Renal pelvis (tissue), 4 donors: ENCODE data around the gene COX10. TPM values are rescaled to one million over a fixed set of nuclear protein-coding genes. Genes with fewer than 3 reads are reported as not detected.
"Not testable (repeated sequence)": the region's sequence is repeated elsewhere in the genome, so short reads cannot be mapped to it uniquely, and the experiment has no call there.

Source experiments
- DNase-seq: peaks from one replicate; pipeline ENCODE4 v3.0.0-alpha.2; 2013
- polyA plus RNA-seq, 3 donors: library from polyadenylated mRNA; unstranded; fragments of 120-200 nt; gene quantifications; one replicate each; pipeline ENCODE4 v1.2.1, GENCODE V29; 2013; ENCODE audit not compliant: insufficient read length in 3 of 3

The COX10 gene
- polyA plus RNA-seq, 3 donors = 16.5 to 17.7 (median 17.5) TPM

DNA sequence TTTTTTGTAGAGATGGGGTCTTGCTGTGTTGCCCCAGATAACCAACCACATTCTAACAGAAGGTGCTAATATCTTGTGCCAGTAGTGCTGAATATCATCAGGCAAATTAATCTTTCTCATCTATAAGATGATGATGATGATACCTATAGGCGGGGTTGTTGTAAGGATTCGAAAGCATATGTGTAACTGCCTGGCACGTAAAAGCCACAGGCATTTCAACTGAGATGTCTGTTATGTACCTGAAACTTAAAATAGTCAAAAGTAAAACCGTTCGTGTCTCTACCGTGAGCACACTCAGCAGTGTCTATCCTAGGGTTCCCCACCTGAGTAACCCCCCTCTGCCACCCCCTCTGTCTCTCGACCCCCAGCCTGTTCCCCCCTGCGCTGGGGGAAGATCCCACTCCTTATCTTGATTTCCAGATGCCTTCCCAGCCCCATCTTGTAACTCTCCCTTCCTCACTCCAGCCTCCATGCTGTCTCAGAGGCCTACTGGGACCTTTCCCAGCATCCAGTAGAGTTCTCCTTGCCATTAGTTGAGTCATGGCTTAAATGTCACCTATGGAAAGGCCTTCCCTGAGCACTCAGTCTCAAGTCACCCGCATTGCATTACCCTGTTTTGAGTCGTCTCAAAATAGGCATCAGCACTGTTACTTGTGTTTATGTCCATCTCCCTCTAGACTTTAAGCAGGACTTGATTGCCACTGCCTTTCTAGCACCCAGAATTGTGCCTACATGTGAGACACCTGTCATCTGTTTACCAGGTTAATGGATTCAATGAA lies 133.3 kb downstream of the COX10 start:
- no peak for DNase-seq

DNA sequence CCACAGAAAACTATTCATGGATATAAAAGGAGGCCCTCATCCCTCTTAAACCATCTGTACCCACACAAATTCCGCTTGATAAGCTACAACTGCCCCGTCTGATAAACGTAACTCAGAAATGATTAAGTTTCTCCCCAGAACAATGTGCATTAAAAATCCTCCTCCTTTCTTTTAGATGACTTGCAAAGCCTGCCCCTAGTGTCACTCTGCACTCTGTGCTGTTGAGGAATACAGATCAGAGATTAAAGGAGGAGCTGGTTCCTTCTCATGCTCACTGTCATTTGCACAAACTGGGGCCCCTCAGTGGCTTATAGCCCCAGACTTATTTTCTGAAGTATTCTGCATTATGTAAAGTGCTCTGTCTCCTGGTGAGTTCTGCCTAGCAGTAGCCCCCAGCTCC lies 134.1 kb downstream of the COX10 start:
- no peak for DNase-seq

DNA sequence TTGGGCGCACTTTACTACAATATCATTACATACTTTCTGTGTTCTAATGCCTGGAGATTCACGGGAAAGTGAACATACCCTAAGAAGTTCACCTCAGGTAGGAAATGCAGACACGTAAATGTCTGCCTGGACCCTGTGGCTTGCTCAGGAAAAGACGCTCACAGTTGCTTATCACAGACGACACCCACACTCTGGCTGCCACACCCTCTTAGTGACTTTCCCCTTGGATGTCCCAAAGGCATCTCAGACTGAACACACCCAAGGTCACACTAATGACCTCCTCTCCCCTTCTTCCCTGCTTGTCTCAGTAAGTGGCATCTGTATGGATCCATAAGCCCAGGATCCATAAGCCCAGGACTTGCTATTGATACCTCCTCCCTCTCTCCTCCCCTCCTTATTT lies 134.8 kb downstream of the COX10 start:
- DNase-seq = no peak

DNA sequence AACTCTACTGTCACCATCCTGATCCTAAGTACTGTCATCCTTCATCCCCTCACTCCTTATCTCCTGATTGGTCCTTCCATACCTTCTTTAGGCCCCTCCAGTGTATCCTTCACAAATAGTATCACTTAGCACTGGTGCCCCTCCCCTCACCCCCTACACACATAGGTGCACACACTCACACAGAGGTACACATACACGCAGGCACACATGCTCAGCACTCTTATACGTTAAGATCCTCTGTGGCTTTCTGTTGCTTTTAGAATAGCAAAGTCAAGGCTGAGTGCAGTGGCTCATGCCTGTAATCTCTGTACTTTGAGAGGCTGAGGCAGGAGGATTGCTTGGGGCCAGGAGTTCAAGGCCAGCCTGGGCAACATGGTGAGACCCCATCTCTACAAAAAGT lies 135.2 kb downstream of the COX10 start:
- DNase-seq = no peak

DNA sequence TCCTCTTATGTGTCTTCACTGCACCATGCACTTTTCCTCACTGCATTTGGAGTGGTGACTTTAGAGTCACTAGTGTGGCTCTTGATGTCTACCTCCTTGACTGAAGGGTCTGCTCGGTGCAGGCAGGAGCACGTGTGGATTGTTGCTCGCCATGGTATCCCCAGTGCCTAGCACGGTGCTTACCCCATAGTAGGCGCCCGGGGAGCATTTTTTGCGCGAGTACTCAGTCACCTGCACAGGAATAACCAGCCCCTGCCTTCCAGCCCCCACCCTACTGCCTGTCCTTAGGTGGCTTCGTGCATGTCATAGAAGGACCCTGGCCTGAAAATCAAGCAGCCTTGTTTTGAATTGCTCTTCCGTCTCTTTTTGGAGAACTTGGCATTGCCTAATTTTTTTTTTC lies 136.1 kb downstream of the COX10 start:
- DNase-seq = no peak

DNA sequence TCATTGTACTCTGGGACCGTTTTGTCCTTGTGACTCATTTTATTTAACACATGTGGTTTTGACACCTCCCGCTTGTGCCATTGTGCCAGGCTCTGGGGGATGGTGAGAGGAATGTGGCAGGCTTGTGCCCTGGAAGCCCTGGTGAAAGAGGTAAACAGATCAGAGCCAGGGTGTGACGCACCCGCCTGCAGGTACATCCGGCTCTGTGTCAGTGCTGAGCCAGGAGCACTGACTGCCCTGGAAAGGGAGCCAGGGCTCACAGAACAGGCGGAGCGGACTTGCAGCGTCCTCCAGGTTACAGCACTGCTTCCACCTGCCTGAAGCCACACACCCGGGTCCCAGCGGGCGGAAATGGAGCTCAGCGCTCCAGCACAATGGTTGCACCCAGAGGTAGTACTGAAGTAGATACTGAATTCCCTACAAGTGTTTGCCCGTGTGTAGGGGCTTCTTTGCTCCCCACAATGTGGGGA lies 136.7 kb downstream of the COX10 start:
- no peak for DNase-seq

DNA sequence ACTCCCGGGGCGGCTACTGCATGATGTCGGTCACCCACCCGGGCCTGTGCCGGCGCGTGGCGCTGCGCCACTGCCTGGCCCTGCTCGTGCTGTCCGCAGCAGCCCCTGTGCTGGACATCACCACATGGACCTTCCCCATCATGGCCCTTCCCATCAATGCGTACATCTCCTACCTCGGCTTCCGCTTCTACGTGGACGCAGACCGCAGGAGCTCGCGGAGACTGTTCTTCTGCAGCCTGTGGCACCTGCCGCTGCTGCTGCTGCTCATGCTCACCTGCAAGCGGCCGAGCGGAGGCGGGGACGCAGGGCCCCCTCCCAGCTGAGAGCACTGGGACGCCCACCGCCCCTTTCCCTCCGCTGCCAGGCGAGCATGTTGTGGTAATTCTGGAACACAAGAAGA lies 137.6 kb downstream of the COX10 start:
- DNase-seq = no peak

DNA sequence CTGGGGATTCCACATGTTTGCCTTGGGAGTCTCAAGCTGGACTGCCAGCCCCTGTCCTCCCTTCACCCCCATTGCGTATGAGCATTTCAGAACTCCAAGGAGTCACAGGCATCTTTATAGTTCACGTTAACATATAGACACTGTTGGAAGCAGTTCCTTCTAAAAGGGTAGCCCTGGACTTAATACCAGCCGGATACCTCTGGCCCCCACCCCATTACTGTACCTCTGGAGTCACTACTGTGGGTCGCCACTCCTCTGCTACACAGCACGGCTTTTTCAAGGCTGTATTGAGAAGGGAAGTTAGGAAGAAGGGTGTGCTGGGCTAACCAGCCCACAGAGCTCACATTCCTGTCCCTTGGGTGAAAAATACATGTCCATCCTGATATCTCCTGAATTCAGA lies 138.5 kb downstream of the COX10 start:
- DNase-seq = no peak

DNA sequence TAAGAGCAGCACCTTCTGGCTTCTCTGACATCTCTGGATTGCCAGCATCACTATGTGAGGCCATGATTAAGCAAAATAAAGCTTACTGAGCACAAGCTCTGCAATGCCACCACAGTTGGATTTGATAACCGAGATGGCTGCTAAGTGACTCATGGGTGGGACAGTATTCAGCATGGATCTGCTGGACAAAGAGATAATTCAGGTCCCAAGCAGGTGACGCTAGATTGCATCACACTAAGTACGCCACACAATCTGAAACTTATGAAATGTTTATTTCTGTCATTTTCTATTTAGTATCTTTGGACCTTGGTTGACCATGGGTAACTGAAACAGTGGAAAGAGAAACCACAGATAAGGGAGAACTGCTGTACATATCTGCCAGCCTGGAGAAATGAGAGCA lies 139.9 kb downstream of the COX10 start:
- DNase-seq = no peak

DNA sequence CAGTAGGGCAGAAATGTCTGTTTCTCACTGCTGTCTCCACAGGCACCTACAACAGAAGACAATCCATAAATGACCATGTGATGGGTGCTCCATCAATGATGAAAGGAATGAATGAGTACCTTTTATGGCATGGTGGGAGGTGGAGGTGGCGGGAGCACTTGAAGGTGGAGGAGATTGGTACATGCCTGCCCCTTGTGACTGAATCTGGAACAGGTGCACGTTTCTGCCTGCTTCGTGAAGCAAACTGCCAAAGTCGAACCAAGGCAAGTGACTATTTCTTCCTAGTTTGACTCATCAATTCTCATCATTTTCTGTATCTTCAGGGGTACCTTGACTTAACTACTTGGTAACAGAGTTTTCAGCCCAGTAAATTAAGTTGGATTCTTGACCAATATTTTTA lies 141.9 kb downstream of the COX10 start:
- no peak for DNase-seq

DNA sequence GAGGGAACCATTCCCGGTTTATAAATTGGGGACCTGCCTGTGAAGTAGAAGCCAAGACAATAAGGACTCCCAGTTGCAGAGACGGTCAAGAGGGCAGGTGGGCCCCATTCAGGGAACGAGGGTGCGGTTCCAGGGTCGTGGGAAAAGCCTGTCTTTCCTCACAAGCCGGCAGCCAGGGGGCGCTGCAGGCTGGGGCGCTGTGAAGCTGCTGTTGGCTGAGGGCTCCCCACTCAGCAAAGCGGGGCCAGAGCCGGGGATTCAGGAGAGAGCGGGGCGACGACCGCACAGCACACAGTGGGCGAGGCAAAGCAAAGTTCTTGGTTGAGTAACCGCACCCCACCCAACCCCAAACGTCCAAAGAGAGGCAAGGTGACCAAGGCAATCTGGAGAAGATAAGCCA lies 142.5 kb downstream of the COX10 start:
- no peak for DNase-seq

DNA sequence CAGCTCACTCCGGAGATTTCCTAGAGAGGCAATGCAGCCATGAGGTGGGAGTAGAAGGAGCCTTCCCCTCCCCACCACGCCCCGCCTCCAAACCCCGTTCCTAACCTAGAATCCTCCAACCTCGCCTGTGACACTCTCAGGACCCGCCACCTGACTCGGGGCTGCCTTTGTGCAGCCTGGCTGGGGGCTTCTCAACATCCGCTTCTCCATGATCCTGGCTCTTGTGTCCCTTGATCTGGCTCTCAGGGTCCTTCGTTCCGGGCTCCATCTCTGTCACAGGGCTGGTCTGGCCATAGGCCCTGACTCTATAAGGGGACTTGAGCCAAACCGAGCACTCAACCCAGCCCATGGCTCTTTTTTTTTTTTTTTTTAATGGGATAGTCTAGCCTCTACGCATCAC lies 143.1 kb downstream of the COX10 start:
- no peak for DNase-seq

DNA sequence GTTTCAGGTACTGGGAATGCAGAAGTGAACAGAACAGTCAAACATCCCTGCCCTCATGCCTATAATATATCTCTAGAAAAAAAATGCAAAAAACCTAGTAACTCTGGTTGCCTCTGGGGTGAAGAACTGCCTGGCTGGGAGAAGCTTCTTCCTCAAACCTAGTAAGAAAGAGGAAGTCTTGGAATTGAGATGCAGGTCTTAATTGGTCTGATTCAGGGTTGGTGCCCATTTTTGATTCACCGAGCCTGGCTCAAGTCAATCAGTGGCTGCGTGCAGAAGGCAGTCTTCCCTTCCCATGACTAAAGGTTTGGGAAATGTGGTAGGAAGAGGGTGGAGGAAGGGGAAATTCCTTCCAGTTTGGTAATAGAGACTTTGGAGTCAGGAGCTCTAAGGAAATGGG lies 145.0 kb downstream of the COX10 start:
- no peak for DNase-seq

DNA sequence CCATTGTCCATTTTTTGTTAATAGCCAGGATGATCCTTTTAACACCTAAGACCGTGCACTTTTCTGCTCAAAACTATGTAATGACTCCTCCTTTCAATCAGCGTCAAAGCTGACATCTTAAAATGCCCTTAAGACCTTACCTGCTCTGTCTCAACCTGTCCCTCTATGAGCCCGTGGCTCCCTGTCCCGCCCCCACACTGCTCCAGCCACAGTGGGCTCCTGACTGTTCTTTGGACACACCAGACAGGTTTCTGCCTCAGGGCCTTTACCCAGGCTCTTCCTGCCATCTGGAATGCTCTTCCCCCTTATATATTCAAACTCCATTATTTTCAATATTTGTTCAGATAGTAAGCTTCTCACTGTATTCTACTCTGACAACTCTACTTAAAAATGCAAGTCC lies 153.3 kb downstream of the COX10 start:
- no peak for DNase-seq

DNA sequence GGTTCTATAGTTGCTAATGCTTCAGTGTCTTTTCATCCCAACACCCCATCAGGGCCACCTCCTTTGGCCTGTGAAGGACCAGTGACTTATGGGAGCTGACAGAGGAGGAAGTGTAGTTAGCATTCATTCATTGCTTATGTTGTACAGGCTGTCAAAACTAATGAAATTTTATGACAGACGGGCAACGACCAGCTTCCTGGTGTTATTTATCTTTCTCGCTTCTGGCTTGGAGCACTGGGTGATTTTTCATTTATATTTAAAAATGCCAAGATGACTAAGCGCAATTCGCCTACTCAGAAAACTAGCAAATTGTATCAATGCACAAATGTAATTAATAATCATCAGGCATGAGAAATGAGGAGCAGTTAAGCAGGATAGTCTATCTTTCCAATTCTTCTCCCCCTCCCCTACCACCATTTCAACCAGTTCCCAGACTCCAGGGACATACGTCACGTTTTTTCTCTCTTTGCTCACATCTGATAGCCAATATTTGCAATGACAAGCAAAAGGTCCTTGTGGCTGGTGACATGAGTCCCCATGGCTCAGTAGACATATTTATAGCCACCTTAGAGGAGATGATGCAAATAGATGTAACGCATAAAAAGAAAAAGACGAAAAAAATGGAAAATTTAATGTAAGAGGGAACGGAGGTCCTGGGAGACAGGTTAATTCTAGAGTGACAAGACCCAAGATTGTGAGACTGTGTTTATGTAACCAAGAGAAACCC lies 156.1 kb downstream of the COX10 start:
- no peak for DNase-seq

DNA sequence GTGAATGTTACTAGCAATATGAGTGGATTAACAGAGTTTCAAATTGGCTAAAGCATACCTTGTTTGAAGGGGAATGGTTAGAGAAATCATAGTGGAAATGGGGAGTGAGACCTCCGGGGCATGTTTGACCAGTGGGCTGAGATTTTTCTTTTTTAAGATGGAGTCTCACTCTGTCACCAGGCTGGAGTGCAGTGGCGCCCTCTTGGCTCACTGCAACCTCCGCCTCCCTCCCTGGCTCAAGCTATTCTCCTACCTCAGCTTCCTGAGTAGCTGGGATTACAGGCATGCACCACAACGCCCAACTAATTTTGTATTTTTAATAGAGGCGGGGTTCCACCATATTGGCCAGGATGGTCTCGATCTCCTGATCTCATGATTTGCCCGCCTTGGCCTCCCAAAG lies 157.7 kb downstream of the COX10 start:
- no peak for DNase-seq

DNA sequence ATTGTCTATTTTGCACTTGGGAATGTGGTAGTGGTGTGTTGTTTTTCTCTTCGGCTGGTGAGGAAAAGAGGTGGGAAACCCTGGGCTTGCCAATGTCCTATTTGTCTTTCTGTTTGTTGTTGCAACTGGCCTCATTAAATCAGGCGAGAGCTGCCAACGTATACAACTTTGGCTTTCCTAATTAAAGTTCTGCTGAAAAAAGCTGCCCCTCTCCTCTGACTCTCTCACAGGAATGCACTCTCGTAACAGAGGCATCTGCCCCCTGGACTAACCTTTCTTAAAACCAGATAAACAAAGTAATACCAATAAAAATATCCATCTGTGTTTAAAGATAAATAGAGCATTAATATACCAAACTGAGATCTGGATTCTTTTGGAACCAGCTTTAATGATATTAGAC lies 159.6 kb downstream of the COX10 start:
- DNase-seq = no peak

DNA sequence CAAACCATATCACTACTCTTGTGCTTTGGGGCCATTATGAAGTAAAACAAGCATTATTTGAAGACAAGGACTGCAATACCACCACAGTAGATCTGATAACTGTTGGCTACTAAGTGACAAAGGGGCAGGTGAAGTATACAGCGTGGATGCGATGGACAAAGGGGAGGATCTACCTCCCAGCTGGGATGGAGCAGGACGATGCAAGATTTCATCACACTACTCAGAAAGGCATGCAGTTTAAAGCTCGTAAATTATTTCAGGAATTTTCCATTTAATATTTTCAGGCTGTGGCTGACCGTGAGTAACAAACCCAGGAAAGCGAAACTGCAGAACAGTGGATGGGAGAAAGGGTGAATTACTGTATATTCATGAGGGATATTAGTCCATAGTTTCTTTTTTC lies 161.9 kb downstream of the COX10 start:
- not testable (repeated sequence) for DNase-seq

DNA sequence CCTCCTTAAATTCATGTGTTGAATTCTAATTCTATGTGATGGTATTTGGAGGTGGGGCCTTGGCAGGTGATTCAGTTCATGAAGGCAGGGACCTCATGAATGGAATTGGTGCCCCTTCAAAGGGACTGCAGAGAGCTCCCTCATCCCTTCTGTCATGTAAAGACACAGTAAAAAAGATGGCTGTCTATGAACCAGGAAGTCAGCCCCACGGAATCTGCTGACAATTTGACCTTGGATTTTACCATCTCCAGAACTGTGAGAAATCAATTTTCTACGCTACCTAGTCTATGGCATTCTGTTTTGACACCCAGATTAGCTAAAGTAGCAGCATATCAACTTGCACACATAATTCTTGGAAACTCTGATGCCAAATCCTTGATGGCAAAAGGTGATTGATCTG lies 165.7 kb downstream of the COX10 start:
- DNase-seq = not testable (repeated sequence)

DNA sequence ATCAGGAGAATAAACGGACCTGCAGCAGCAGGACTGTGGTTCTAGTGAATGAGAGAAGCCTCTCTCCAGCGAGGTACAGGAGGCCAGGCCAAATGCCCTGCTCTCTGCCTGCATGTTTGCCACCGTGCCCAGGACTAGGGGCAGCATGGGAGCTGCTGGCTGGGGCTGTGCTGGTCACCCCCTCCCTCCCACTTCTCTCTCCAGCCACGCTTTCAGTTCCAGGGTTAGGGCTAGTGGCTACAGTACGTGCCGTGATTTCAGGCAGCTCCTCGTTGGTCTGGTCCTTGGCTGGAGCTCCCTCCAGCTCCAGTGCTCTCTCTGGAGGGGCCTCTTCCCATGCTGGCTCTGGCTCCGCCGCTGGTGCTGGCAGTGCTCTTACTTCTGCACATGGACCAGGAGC lies 166.7 kb downstream of the COX10 start:
- not testable (repeated sequence) for DNase-seq

DNA sequence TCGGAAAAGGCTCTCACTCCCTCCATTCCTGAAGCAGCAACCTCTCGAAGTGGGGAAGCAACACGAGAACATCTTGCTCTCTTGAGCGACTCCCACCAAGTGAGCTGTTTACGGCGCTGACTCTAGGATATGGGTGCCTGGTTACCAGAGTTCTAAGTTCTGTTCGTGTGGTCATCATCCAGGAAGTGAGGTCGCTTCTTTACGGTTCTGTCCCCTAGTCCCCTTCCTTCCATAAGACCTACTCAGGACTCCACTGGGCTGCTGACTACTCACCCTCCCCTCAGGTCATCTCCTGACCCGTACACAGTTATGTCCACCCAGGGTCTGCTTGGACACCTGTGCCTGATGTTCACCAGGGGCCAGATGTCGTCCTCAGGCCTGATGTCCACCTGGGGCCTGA lies 167.5 kb downstream of the COX10 start, which contains the start of gene CDRT15:
Gene CDRT15, minus strand, starts transcription at position 101 of the 400 bp plus-strand sequence. Its CDS starts 29 bp downstream, at position 72.
- DNase-seq = not testable (repeated sequence)

DNA sequence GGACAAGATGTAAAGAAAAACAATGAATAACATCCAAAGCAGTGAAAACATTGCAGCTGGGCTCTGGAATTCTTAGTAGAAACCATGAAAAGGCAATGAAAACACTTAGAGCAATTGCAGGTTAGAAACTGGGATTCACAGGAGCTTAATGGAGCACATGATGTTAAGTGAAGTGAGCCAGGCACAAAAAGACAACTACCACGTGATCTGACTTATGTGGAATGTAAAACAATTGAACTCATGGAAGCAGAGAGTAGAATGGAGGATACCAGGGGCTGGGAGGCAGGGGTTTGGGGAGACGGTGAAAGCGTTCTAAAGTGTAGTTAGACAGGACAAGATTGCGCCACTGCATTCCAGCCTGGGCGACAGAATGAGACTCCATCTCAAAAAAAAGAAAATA lies 170.0 kb downstream of the COX10 start:
- DNase-seq = not testable (repeated sequence)

DNA sequence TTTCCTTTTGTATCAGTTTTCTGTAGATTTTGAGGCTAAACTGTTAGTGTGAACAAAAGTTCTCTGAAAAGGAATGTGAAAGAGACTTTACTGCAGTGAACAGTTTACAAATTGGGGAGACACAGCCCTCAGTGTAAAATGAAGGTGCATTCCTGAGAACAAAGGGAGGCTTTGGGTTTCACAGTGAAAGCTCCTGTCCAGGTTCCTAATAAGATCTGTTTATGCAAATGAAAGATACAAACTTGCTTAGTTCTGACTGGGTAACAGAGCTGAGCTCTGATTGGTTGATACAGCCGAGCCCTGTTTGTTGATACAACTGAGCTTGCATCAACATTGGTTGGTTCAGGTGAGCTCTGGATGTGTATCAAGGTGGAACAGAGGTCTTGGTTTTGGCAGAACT lies 175.7 kb downstream of the COX10 start:
- no peak for DNase-seq
